Stimulated activated CD8-positive, alpha-beta memory T cell treated with anti-CD3 and anti-CD28 coated beads, Interleukin-4, amount 100 ng/mL, for 24 hours (primary cell): ENCODE measurements around the gene SNX14.
"Not testable (repeated sequence)": the region's sequence is repeated elsewhere in the genome, so short reads cannot be mapped to it uniquely, and the experiment has no call there.

ENCODE experiments used
- DNase-seq: peaks from one replicate; pipeline ENCODE4 v3.0.0-alpha.2; 2020; ENCODE audit warnings: low read depth

Gene SNX14

DNA sequence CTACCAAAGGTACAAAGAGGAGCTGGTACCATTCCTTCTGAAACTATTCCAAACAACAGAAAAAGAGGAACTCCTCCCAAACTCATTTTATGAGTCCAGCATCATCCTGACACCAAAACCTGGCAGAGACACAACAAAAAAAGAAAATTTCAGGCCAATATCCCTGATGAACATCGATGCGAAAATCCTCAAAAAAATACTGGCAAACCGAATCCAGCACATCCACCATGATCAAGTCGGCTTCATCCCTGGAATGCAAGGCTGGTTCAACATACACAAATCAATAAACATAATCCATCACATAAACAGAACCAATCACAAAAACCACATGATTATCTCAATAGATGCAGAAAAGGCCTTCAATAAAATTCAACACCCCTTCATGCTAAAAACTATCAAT, 10.8 kb downstream of the SNX14 start:
- DNase-seq, result not testable (repeated sequence)

DNA sequence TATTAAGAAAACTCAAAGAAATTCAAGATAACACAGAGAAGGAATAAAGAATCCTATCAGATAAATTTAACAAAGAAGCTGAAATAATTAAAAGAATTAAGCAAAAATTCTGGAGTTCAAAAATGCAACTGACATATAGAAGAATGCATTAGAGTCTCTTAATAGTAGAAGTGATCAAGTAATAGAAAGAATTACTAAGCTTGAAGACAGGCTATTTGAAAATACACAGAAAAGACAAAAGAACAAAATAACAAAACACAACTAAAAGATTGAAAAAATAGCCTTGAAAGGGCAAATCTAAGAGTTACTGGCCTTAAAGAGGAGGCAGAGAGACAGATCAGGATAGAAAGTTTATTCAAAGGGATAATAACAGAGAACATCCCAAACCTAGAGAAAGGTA, 12.1 kb downstream of the SNX14 start:
- no peak for DNase-seq

GRCh38 chr6:85580878-85581267, 12.8 kb downstream of the SNX14 start:
- DNase-seq, result no peak

DNA sequence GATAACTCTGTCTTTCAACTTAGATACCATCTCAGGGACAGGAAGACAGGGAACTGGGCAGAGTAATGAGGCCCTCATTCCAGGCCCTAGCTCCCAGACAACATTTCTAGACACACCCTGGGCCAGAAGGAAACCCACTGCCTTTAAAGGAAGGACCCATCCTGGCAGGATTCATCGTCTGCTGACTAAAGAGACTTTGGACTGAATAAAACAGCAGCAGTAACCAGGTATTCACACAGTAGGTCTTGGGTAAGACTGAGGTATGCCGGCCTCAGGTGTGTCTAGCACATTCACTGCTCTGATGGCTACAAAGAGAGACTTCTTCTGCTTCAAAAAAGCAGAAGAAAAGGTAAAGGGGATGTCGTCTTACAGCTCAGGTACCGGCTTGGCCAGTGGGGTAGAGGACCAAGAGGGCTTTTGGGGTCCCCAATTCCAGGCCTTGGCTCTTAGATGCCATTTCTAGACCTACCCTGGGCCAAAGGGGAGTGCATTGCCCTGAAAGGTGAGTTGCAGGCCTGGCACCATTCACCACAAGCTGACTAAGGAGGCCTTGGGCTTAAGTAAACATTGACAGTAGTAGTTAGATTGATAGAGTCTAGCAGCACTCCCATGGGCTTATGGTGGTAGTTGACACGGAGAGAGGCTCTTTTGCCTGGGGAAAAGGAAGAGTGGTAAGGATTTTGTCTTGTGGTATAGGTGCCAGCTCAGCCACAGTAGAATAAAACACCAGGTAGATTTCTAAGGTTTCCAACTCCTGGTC, 13.4 kb downstream of the SNX14 start:
- DNase-seq, result no peak

DNA sequence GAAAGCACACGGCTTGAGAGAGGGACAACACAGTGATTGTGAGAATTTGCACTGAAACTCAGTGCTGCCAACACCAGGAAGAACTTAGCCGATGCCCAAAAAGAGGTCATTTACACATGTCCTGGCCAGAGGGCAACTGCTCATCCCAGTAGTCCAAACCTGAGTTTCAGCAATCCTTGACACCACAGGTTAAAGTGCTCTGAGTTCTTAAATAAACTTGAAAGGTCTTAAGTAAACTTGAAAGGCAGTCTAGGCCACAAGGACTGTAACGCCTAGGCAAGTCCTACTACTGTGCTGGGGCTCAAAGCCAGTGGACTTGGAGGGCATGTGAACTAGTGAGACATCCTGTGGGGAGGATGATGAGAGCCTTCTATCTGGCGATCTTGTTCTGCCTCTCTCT, 14.1 kb downstream of the SNX14 start:
- no peak for DNase-seq

GRCh38 chr6:85576476-85576875, 17.2 kb downstream of the SNX14 start:
- DNase-seq, result no peak

- DNase-seq, result no peak
These were observed 18.6 kb downstream of the SNX14 start for GRCh38 chr6:85574932-85575598.

- no peak for DNase-seq
These were observed 24.3 kb downstream of the SNX14 start for GRCh38 chr6:85569323-85569722.

GRCh38 chr6:85568411-85568810, 25.2 kb downstream of the SNX14 start:
- no peak for DNase-seq

DNA sequence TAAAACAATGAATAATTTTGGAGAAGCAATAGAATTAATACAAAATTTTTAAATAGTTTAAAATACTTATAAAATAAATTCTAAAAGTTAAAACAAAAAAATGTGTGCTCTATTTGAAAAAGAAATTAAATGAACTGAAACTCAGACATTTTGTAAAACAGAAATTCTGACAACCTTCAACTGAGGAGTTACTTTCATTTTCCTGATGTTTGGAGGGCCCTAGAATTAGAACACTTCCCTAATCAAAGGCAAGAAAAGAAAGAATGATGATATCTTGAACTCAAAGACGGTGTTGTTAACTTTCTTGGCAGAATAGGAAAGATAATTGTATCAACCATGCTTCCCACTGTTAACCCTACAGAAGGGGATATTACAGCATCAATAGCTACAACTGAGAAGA, 27.9 kb downstream of the SNX14 start:
- no peak for DNase-seq

DNA sequence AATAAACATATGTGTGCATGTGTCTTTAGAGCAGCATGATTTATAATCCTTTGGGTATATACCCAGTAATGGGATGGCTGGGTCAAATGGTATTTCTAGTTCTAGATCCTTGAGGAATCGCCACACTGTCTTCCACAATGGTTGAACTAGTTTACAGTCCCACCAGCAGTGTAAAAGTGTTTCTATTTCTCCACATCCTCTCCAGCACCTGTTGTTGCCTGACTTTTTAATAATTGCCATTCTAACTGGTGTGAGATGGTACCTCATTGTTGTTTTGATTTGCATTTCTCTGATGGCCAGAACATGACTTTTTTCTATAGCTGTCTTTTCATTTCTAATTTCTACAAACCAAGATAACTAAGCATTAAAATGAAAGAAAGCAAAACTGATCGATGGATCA, 29.4 kb downstream of the SNX14 start:
- DNase-seq, result not testable (repeated sequence)

GRCh38 chr6:85561750-85562357, 31.8 kb downstream of the SNX14 start:
- no peak for DNase-seq

DNA sequence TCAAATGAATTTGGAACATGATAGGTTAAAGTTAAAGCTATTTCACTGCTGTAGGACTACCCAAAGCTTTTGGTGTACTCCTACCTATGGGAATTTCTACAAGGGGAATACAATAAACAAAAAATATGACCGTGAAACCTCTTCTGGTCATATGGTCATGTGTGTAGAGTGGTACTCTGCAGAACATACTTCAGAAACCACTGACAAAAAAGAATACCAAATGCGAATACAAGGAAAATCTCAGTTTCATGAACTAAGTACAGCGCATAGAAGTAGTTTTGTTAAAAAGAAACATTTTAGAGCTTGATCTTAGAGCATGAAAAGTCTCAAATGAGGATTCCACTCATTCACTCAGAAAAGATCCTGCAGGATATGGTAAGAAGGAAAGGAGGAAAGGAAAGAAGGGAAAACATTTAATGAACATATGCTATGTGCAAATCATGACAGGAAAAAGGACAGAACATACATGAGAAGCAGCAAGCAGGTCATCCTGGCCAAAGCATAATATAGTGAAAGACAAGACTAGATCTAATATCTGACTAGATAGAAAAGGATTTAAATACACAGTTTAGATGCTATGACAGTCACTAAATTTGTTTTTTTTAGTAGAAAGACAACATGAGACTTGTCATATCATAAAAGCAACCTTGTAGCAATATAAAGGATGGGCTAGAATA, 36.5 kb downstream of the SNX14 start:
- no peak for DNase-seq

GRCh38 chr6:85552652-85553051, 41.0 kb downstream of the SNX14 start:
- no peak for DNase-seq

DNA sequence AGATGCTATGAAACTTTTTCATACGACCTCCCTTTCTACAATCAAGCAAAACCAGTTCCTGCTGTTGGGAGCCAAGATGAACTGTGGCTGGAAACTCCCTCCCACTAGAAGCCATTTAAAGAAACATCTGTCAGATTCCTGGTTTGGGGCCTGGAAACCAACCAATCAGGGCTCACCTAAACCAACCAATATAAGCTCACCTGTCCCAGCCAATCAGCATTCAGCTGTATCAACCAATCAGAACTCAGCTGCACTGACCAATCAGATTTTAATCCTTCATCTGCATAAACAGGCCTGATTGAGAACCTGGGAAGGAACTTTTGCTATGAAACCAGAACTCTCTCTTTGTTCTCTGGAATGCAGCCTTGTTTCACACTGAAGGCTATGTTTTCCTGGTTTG, 42.4 kb downstream of the SNX14 start:
- DNase-seq, result no peak

DNA sequence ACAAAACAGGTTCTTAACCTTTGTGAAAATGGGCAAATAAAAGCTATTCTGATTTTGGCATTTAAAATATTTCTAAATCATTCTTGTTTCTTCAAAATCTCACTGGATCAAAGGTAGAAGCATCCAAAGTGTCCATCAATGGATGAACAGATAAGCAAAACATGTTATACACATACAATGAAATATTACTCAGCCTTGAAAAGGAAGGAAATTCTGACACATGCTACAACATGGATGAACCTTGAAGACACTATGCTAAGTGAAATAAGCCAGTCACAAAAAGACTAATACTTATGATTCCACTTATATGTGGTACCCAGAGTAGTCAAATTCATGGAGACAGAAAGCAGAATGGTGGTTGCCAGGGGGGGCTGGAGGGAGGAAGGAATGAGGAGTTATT, 45.9 kb downstream of the SNX14 start:
- DNase-seq, result no peak

- no peak for DNase-seq
These were observed 48.9 kb downstream of the SNX14 start for GRCh38 chr6:85544776-85545175.

- no peak for DNase-seq
These were observed 56.6 kb downstream of the SNX14 start for GRCh38 chr6:85537055-85537494.

- DNase-seq, result not testable (repeated sequence)
These were observed 69.4 kb downstream of the SNX14 start for GRCh38 chr6:85524281-85524680.

GRCh38 chr6:85516168-85516567, 77.5 kb downstream of the SNX14 start:
- DNase-seq, result no peak

DNA sequence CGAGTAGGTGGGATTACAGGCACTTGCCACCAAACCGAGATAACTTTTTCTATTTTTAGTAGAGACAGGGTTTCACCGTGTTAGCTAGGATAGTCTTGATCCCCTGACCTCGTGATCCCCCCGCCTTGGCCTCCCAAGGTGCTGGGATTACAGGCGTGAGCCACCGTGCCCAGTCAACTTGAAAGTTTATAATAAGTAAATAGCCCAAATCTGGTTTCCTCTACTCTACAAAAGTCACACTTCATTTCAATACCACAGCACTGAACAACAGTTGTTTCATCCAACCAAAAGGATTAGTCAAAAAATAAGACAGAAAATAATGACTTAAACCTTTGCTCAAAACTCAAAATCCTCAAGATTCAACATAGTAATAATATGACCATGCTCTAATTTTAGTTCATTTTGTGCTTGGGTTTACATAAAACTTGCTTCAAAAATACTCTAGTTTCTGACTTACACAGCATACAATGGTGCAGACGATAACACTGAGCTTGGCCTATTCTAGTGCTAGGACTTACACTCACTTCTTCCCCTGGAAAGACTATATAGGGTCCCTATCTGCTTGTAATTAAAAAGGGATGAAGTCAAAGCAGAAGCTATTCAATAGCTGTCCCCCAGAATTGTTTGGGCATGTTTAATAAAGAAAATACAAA, 87.1 kb downstream of the SNX14 start:
- no peak for DNase-seq

DNA sequence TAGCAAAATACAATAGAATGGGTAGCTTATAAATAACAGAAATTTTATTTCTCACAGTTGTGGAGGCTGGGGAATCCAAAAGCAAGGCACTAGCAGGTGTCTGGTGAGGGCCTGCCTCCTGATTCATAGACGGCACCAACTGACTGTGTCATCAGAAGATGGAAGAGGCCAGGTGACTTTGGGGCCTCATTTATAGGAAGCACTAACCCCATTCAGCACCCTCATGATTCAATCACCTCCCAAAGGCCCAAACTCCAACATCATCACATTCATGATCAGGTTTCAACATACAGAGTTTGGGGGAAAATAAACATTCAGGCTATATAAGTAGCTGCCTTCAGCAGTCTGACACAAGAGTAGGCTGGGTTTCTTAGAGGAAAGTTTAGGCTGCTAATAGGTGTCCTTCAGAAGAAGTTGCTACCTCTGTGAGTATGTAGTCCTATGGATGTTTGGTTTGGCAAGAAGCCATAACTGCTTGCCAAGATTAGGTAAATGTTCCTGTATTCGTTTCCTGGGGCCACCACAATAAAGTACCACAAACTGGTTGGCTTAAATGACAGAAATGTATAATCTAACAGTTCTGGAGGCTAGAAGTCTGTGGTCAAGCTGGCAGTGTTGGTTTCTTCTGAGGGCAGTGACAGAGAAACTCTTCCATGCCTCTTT, 94.9 kb downstream of the SNX14 start:
- no peak for DNase-seq
